HG03159 (cell line): ENCODE measurements around the gene DELE1.
"Not testable (repeated sequence)": the region's sequence is repeated elsewhere in the genome, so short reads cannot be mapped to it uniquely, and the experiment has no call there.

Experiments
- ATAC-seq: cut with Tn5 transposase; IDR thresholded peaks from one replicate; pipeline ENCODE4 v1.9.1; 2021; ENCODE audit warnings: mild to moderate bottlenecking, moderate library complexity; ENCODE audit not compliant: unreplicated experiment

Gene DELE1

GRCh38 chr5:141883892-141884318 lies 39.8 kb upstream of the DELE1 start:
- no peak for ATAC-seq

GRCh38 chr5:141889282-141889871 lies 34.3 kb upstream of the DELE1 start:
- no peak for ATAC-seq

- ATAC-seq, result not testable (repeated sequence)
Measured at GRCh38 chr5:141890429-141890828, 33.2 kb upstream of the DELE1 start.

- no peak for ATAC-seq
Measured at GRCh38 chr5:141897425-141897824, 26.2 kb upstream of the DELE1 start.

- ATAC-seq, result no peak
Measured at GRCh38 chr5:141898448-141899049, 25.1 kb upstream of the DELE1 start.

- ATAC-seq, result no peak
Measured at GRCh38 chr5:141902015-141902814, 21.5 kb upstream of the DELE1 start.

- no peak for ATAC-seq
Measured at GRCh38 chr5:141903261-141903660, 20.4 kb upstream of the DELE1 start.

- no peak for ATAC-seq
Measured at GRCh38 chr5:141904551-141904950, 19.1 kb upstream of the DELE1 start.

GRCh38 chr5:141906517-141906916 lies 17.2 kb upstream of the DELE1 start:
- ATAC-seq, result no peak

- ATAC-seq, result no peak
Measured at GRCh38 chr5:141906972-141907371, 16.7 kb upstream of the DELE1 start.

GRCh38 chr5:141908796-141909195 lies 14.9 kb upstream of the DELE1 start:
- ATAC-seq, result no peak

- ATAC-seq, result no peak
Measured at GRCh38 chr5:141909212-141909611, 14.5 kb upstream of the DELE1 start.

GRCh38 chr5:141910271-141910673 lies 13.4 kb upstream of the DELE1 start:
- no peak for ATAC-seq

- no peak for ATAC-seq
Measured at GRCh38 chr5:141913560-141914198, 10.0 kb upstream of the DELE1 start.

- ATAC-seq, result peak; percentile 57
Measured at GRCh38 chr5:141914199-141914743, 9.4 kb upstream of the DELE1 start.

- no peak for ATAC-seq
Measured at GRCh38 chr5:141914797-141915196, 8.9 kb upstream of the DELE1 start.

GRCh38 chr5:141915881-141916336 lies 7.8 kb upstream of the DELE1 start:
- ATAC-seq, result no peak

GRCh38 chr5:141916522-141916921 lies 7.1 kb upstream of the DELE1 start:
- ATAC-seq, result no peak

- ATAC-seq, result no peak
Measured at GRCh38 chr5:141917760-141918159, 5.9 kb upstream of the DELE1 start.

- no peak for ATAC-seq
Measured at GRCh38 chr5:141919218-141920119, 4.2 kb upstream of the DELE1 start.
